B cell (primary cell): ENCODE data around the gene ZNF256. TPM values are rescaled to one million over a fixed set of nuclear protein-coding genes. Genes with fewer than 3 reads are reported as not detected.

ENCODE experiments used
- ATAC-seq: fragments of 200-7000 bp; cut with Tn5 transposase; one replicate; pipeline ENCODE4 v1.10.0; 2021; ENCODE audit warnings: low read depth, mild to moderate bottlenecking, moderate number of reproducible peaks, moderate library complexity
- CTCF ChIA-PET: fragments of 350-600 bp; sonication (Branson Sonifier 250); formaldehyde crosslinking; loops from one replicate; lab custom pipeline; 2021; ENCODE audit warnings: antibody characterized with exemption, inconsistent platforms; lab: Charles Lee
- POLR2A ChIA-PET: fragments of 350-600 bp; sonication (Branson Sonifier 250); formaldehyde crosslinking; loops from one replicate; lab custom pipeline; 2021; ENCODE audit warnings: antibody characterized with exemption; lab: Charles Lee
- DNase-seq: peaks from one replicate; pipeline ENCODE4 v3.0.0; 2013
- H2AFZ ChIP-seq: 2 replicates; pipeline ENCODE4 v1.6.1; 2012; ENCODE audit warnings: mild to moderate bottlenecking, low read depth, low read length; ENCODE audit not compliant: insufficient read depth, poor library complexity, severe bottlenecking
- H3K27ac ChIP-seq, 2 donors: 1 replicate in 1 of 2; 2 replicates in 1 of 2; pipeline ENCODE4 v1.5.1; 2012 to 2013; ENCODE audit warnings: low read length in 2 of 2, mild to moderate bottlenecking in 2 of 2, moderate library complexity in 1 of 2
- H3K27me3 ChIP-seq, 4 experiments: fragments of 200-600 bp in 1 of 4; sonication (generic) in 1 of 4; replicated peaks in 1 of 4; 1 replicate in 2 of 4; 2 replicates in 2 of 4; pipeline versions ENCODE4 v1.6.1 to v1.7.0; 2013 to 2016; ENCODE audit warnings: low read length in 3 of 4, mild to moderate bottlenecking in 2 of 4, mixed read lengths in 1 of 4, moderate library complexity in 1 of 4; ENCODE audit not compliant: insufficient read depth in 4 of 4, control insufficient read depth in 3 of 4; ENCODE audit errors: control extremely low read depth in 1 of 4
- H3K36me3 ChIP-seq, 2 experiments: replicated peaks in 1 of 2; 1 replicate in 1 of 2; 2 replicates in 1 of 2; pipeline versions ENCODE4 v1.6.1 to v1.7.1; 2013; ENCODE audit warnings: low read length in 1 of 2; ENCODE audit not compliant: insufficient read depth in 2 of 2, control insufficient read depth in 1 of 2; ENCODE audit errors: control extremely low read depth in 1 of 2, extremely low read depth in 1 of 2
- H3K4me1 ChIP-seq, 2 donors: fragments of 200-600 bp in 1 of 2; sonication (generic) in 1 of 2; 1 replicate in 1 of 2; 2 replicates in 1 of 2; pipeline versions ENCODE4 v1.5.1 to v1.6.1; 2013 to 2017; ENCODE audit warnings: low read length in 2 of 2; ENCODE audit not compliant: control insufficient read depth in 2 of 2, insufficient read depth in 2 of 2
- H3K4me2 ChIP-seq: replicated peaks from 2 replicates; pipeline ENCODE3; 2012; ENCODE audit warnings: mild to moderate bottlenecking, low read depth, low read length; ENCODE audit not compliant: poor library complexity, severe bottlenecking
- H3K4me3 ChIP-seq, 5 experiments: fragments of 200-600 bp in 1 of 5; sonication (generic) in 1 of 5; 1 replicate in 3 of 5; 2 replicates in 2 of 5; pipeline versions ENCODE4 v1.5.1 to v1.7.0; 2011 to 2016; ENCODE audit warnings: low read length in 4 of 5, mild to moderate bottlenecking in 4 of 5, low read depth in 2 of 5, control low read depth in 1 of 5, moderate library complexity in 1 of 5; ENCODE audit not compliant: insufficient read depth in 1 of 5; ENCODE audit errors: control extremely low read depth in 1 of 5, extremely low read depth in 1 of 5
- H3K79me2 ChIP-seq: fragments of 200-600 bp; sonication (generic); one replicate; pipeline ENCODE4 v1.6.0; 2016; ENCODE audit warnings: low read length; ENCODE audit not compliant: control insufficient read depth, insufficient read depth
- H3K9ac ChIP-seq: fragments of 200-600 bp; sonication (generic); 2 replicates; pipeline ENCODE4 v1.6.1; 2017; ENCODE audit warnings: mild to moderate bottlenecking, low read length, moderate library complexity
- H3K9me3 ChIP-seq, 3 donors: one replicate each; pipeline versions ENCODE4 v1.6.1 to v1.7.1; 2013; ENCODE audit warnings: low read length in 2 of 3; ENCODE audit not compliant: control insufficient read depth in 2 of 3, insufficient read depth in 1 of 3; ENCODE audit errors: control extremely low read depth in 1 of 3
- H4K20me1 ChIP-seq: 2 replicates; pipeline ENCODE4 v1.6.0; 2012; ENCODE audit warnings: mild to moderate bottlenecking, low read length; ENCODE audit not compliant: insufficient read depth, control insufficient read depth, poor library complexity, severe bottlenecking
- H3K27ac Mint-ChIP-seq: one replicate; pipeline ENCODE4 v1.8.0; 2021; ENCODE audit warnings: mixed read lengths
- H3K27me3 Mint-ChIP-seq: one replicate; pipeline ENCODE4 v1.8.0; 2021; ENCODE audit warnings: mixed read lengths
- H3K4me1 Mint-ChIP-seq: one replicate; pipeline ENCODE4 v1.8.0; 2021; ENCODE audit warnings: mixed read lengths
- H3K4me3 Mint-ChIP-seq: one replicate; pipeline ENCODE4 v1.8.0; 2021; ENCODE audit warnings: mixed read lengths
- H3K9me3 Mint-ChIP-seq: one replicate; pipeline ENCODE4 v1.8.0; 2022; ENCODE audit warnings: mixed read lengths; ENCODE audit not compliant: insufficient read depth
- CTCF ChIP-seq: fragments of 200-600 bp; IDR thresholded peaks from one replicate; pipeline ENCODE4 v1.8.0; 2022; ENCODE audit warnings: antibody characterized with exemption, mild to moderate bottlenecking
- EZH2 ChIP-seq: IDR thresholded peaks from 2 replicates; pipeline ENCODE4 v1.6.1; 2012; ENCODE audit warnings: borderline replicate concordance, low read depth, mild to moderate bottlenecking, moderate library complexity, low read length; ENCODE audit not compliant: insufficient read depth, poor library complexity, severe bottlenecking
- WGBS: methylation state at CpG from one replicate; pipeline ENCODE4 v1.1.5; 2013; ENCODE audit warnings: missing lambda C conversion rate; ENCODE audit not compliant: insufficient coverage; 5-methylcytosine and 5-hydroxymethylcytosine counted together
- intact Hi-C: fragments of 100-400 bp; cut with micrococcal nuclease; formaldehyde crosslinking; loops from one replicate; pipeline ENCODE4 v1.10.0; 2022
- polyA plus RNA-seq: library from polyadenylated mRNA; depleted of rRNA; stranded (reverse); fragments of >200 nt; gene quantifications from 2 replicates; pipeline ENCODE4 v1.2.3, GENCODE V29; 2012
- total RNA-seq, 2 donors: library from RNA; stranded (reverse); fragments of 120-200 nt in 1 of 2; gene quantifications; 1 replicate in 1 of 2; 2 replicates in 1 of 2; pipeline versions ENCODE4 v1.2.3 to v1.2.4, GENCODE V29; 2013 to 2022

ZNF256 gene
- total and polyA plus RNA-seq, 2 donors (not counting 1 experiment from before 2014, with no cell fraction given), result 10.0 to 18.3 TPM

GRCh38 chr19:57934820-57935665 is 12.5 kb downstream of the ZNF256 start, which contains the start of gene ZNF418:
Gene ZNF418 (minus strand): TSS chr19:57935402. CDS start chr19:57933822, 1,580 bp downstream.
- peaks cover 17% of the 10 kb centered on the region for H3K4me1 Mint-ChIP-seq
- DNase-seq (peak; percentile 81), ATAC-seq (peak; percentile 99)
- peak within 1 kb of the TSS; percentile 92 for H3K27ac Mint-ChIP-seq
- Histone ChIP-seq H2AFZ (peak within 1 kb of the TSS; percentile 99), H3K9me3 (peaks cover 0 to 70% (median 4%) of the 10 kb centered on the region in 3 donors), H3K36me3 (peaks cover 1 to 7% of the 10 kb centered on the region in 2 experiments), H3K27me3 (no peaks in the 10 kb centered on the region), H4K20me1 (no peaks in the 10 kb centered on the region), H3K4me1 (peaks cover 8 to 14% of the 10 kb centered on the region in 2 donors), H3K27ac (peak within 1 kb of the TSS; percentile 74 to 87), H3K79me2 (peaks cover 47% of the 10 kb centered on the region), H3K4me3 (peak within 1 kb of the TSS; percentile 27 to 83 (median 77)), H3K4me2 (peak within 1 kb of the TSS; percentile 95), H3K9ac (peak within 1 kb of the TSS; percentile 92)
- POLR2A ChIA-PET, result interaction anchor here (0.8 to 1.6 kb wide), 2 partner anchors 10 to 485 kb away, joined by 3 to 4 read pairs; no protein-coding TSS in a partner anchor
- H3K27me3 Mint-ChIP-seq, result no peaks in the 10 kb centered on the region
- no peak for TF ChIP-seq EZH2
- H3K9me3 Mint-ChIP-seq, result peaks cover 14% of the 10 kb centered on the region
- 10% methylated on average over 51 of the region's 54 CpGs for WGBS
- peak within 1 kb of the TSS; percentile 94 for H3K4me3 Mint-ChIP-seq
- CTCF ChIA-PET, result interaction anchor here (1.2 kb wide), 1 partner anchor 18 kb away, joined by 4 read pairs; the partner anchor contains the start of gene ZNF417
- intact Hi-C loops, result loop anchor here (1.0 kb wide), 3 partner anchors 12 to 46 kb away; partner anchors contain the start of genes ZNF256, ZNF417 and ZNF814

DNA sequence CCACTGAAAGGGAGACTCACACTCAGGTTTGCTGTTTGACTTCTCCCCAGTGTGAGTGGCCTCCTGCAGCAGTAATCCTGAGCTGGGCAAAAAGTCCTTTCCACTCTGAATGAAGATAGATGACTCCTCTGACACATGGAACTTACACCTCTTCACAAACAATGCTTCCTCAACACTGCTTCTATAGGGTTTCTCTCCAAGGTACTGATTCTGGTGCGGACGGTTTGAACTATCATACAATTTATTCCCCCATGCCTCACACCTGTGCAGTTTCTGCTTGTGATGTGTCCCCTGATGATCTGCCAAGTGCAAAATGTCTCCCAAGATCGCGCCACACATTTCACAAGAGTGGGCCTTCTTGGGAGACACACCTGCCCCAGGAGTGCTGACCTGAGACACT is 19.9 kb downstream of the ZNF256 start:
- H3K27ac Mint-ChIP-seq, result no peak overlapping the region
- H3K9me3 ChIP-seq, result peaks cover 13 to 51% (median 34%) of the 10 kb centered on the region in 3 donors
- ChIA-PET POLR2A (no interaction called here), CTCF (no interaction called here)
- no peaks in the 10 kb centered on the region for H3K27me3 ChIP-seq
- H3K27me3 Mint-ChIP-seq, result no peaks in the 10 kb centered on the region
- peaks cover 31% of the 10 kb centered on the region for H3K79me2 ChIP-seq
- no peak overlapping the region for H3K4me3 ChIP-seq
- peaks cover 13% of the 10 kb centered on the region for H3K9me3 Mint-ChIP-seq
- 90% methylated on average over 4 of the region's 4 CpGs for WGBS
- H4K20me1 ChIP-seq, result no peaks in the 10 kb centered on the region
- DNase-seq, result no peak
- H3K4me3 Mint-ChIP-seq, result no peak overlapping the region
- H3K36me3 ChIP-seq, result peaks cover 10 to 39% of the 10 kb centered on the region in 2 experiments
- intact Hi-C loops, result no loop called here
- TF ChIP-seq CTCF (no peak), EZH2 (no peak)
- no peaks in the 10 kb centered on the region for H3K4me1 ChIP-seq
- ATAC-seq, result no peak
- H3K27ac ChIP-seq, result no peak overlapping the region
- H2AFZ ChIP-seq, result no peak overlapping the region
- no peak overlapping the region for H3K4me2 ChIP-seq
- no peaks in the 10 kb centered on the region for H3K4me1 Mint-ChIP-seq
- no peak overlapping the region for H3K9ac ChIP-seq
